ENCODE data around the gene CTNNA3. TPM values are rescaled to one million over a fixed set of nuclear protein-coding genes. Genes with fewer than 3 reads are reported as not detected.
A peak's percentile ranks its signal among the peaks of the same experiment; 100 is the strongest.

Gene CTNNA3
- total RNA-seq, 2 experiments from 2014 or later = not detected

DNA sequence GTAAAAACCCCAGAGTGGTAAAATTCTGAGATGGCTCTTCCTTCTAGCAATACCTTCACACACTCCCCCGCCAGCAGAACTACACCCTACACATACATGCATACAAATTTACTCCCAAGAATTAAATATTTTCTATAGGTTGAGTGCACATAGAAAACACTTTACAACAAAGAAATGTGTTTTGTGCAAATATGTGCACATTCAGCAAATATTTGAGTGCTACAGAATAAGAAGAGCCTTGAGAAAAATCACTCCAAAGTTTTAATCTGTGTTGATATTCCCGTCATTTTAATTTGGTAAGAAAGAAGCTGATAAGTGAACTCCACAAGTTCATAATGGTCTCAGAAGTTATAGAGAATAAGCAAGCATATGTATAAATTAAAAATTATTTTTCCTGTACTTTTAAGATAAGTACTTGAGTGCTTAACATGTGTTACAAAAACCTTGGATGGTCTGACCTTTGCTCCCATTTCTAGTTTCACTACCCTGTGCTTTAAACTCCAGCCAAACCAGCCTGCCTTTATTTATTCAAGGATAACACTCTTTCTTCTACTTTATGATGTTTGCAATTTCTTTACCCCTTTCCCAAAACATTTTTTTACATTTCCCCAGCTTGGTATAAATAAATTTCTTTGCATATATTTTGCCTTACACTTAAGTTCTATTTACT is 1503.7 kb downstream of the CTNNA3 start:
- intact Hi-C loops (cut with micrococcal nuclease) = no loop called here
- CTCF ChIA-PET = no interaction called here

DNA sequence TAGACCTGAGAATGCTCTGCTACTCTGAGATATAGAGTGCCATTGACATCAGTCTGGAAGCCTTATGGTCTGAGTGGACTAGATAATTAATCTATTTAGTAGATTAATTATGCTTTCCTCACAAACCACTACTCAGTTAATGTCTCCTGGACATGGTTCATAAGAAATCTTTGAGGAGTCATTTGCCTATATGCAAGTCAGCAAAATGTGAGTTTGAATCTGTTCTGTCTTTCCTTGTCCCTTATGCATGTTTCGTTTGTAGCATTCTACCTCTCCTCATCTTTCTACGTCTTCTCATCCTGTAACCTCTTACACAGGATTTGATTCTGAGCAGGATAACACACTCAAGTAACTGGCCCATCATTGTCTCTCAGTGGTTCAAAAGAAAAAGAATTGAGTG is 1505.6 kb downstream of the CTNNA3 start:
- H3K27ac Mint-ChIP-seq = no peak overlapping the region
- no peaks in the 10 kb centered on the region for H3K9me3 Mint-ChIP-seq
- CTCF ChIA-PET = interaction anchor here (0.7 kb wide), 1 partner anchor 10 kb away, joined by 4 read pairs; no protein-coding TSS in a partner anchor
- H3K4me1 Mint-ChIP-seq (ENCODE audit: low read depth) = no peaks in the 10 kb centered on the region
- H3K4me3 Mint-ChIP-seq = no peak overlapping the region
- DNase-seq = no peak
- H3K27me3 Mint-ChIP-seq (ENCODE audit: low read depth) = peaks cover 2% of the 10 kb centered on the region
- intact Hi-C loops (cut with micrococcal nuclease) = no loop called here
- H3K36me3 Mint-ChIP-seq (ENCODE audit: low read depth) = no peaks in the 10 kb centered on the region

More for the DNA sequence above, 1503.7 kb downstream of the CTNNA3 start:
- Mint-ChIP-seq H3K27me3 (ENCODE audit: low read depth) (peaks cover 2% of the 10 kb centered on the region), H3K9me3 (no peaks in the 10 kb centered on the region), H3K4me1 (ENCODE audit: low read depth) (no peaks in the 10 kb centered on the region), H3K27ac (no peak overlapping the region), H3K36me3 (ENCODE audit: low read depth) (no peaks in the 10 kb centered on the region), H3K4me3 (no peak overlapping the region)
- no peak for DNase-seq

DNA sequence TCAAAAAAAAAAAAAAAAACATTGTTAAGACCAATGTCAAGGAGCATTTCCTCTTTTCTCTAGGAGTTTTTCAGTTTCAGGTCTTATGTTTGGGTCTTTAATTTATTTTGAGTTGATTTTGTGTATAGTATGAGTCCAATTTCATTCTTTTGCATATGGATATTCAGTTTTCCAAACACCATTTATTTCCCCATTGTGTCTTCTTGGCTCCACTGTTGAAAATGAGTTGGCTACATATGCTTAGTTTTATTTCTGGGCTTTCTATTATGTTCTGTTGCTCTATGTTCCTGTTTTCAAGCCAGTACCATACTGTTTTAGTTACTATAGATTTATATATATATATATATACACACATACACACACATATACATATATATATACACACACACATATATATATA is 1506.7 kb downstream of the CTNNA3 start:
- Mint-ChIP-seq H3K4me3 (no peak overlapping the region), H3K27me3 (ENCODE audit: low read depth) (no peaks in the 10 kb centered on the region), H3K4me1 (ENCODE audit: low read depth) (no peaks in the 10 kb centered on the region), H3K27ac (no peak overlapping the region), H3K36me3 (ENCODE audit: low read depth) (no peaks in the 10 kb centered on the region), H3K9me3 (no peaks in the 10 kb centered on the region)
- CTCF ChIA-PET = no interaction called here
- intact Hi-C loops (cut with micrococcal nuclease) = loop anchor here (10.0 kb wide), 1 partner anchor 1454 kb away; no protein-coding TSS in a partner anchor
- DNase-seq = no peak

DNA sequence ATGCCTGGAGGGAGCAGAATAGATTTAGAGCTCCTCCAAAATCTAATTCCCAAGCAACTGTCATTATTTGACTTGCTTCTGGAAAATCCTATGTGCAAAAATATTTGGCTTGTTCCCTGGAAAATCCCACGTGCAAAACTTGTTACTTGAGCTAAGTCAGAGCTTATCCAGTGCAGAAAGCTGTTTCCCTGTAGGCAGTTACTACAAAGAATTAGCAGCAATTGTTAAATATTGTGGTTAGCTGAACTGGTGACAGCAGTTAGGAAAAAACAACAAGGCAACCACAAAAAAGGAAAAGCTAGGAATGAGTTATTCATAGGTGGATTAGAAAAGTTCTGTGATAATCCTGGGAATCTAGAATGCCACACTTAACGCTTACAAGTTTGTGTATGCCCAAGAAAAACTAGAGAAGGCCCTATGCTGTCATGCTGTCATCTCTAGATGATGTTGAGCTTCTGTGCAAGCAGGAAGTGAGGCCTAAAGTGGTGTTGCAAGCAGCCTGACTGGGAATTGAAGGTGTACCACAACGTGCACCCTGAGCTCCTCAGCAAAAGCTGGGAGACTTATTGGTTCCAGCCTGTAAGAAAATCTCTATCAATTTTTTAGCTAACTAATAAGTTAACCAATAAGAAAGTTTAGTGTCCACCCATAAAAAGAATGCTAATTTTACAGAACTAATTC is 1508.8 kb downstream of the CTNNA3 start:
- CTCF ChIA-PET = no interaction called here
- H3K27ac Mint-ChIP-seq = no peak overlapping the region
- no peaks in the 10 kb centered on the region for H3K4me1 Mint-ChIP-seq (ENCODE audit: low read depth)
- DNase-seq = no peak
- no peaks in the 10 kb centered on the region for H3K36me3 Mint-ChIP-seq (ENCODE audit: low read depth)
- no peak overlapping the region for H3K4me3 Mint-ChIP-seq
- no peaks in the 10 kb centered on the region for H3K27me3 Mint-ChIP-seq (ENCODE audit: low read depth)
- intact Hi-C loops (cut with micrococcal nuclease) = loop anchor here (10.0 kb wide), 1 partner anchor 1452 kb away; no protein-coding TSS in a partner anchor
- no peaks in the 10 kb centered on the region for H3K9me3 Mint-ChIP-seq

DNA sequence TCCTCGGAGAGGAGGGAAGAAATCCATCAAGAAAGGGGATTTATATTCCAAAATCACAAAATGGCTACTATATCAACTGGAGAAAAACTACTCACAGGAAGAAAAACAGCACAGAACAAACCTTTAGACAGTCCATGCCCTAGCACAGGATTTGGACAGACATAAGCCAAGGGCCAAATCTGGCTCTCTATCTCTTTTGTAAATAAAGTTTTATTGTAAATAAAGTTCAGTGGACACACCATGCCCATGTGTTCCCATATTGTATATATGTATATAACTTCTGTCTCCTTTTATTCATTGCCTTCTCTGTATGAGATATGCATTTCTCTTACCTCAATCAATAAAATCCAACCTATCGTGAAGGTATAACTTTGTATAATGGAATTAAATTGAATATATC is 1513.0 kb downstream of the CTNNA3 start:
- no peaks in the 10 kb centered on the region for H3K36me3 Mint-ChIP-seq (ENCODE audit: low read depth)
- DNase-seq = no peak
- CTCF ChIA-PET = no interaction called here
- no peaks in the 10 kb centered on the region for H3K9me3 Mint-ChIP-seq
- no peak overlapping the region for H3K4me3 Mint-ChIP-seq
- H3K27me3 Mint-ChIP-seq (ENCODE audit: low read depth) = no peaks in the 10 kb centered on the region
- H3K27ac Mint-ChIP-seq = no peak overlapping the region
- H3K4me1 Mint-ChIP-seq (ENCODE audit: low read depth) = no peaks in the 10 kb centered on the region
- intact Hi-C loops (cut with micrococcal nuclease) = loop anchor here (10.0 kb wide), 1 partner anchor 1448 kb away; no protein-coding TSS in a partner anchor

DNA sequence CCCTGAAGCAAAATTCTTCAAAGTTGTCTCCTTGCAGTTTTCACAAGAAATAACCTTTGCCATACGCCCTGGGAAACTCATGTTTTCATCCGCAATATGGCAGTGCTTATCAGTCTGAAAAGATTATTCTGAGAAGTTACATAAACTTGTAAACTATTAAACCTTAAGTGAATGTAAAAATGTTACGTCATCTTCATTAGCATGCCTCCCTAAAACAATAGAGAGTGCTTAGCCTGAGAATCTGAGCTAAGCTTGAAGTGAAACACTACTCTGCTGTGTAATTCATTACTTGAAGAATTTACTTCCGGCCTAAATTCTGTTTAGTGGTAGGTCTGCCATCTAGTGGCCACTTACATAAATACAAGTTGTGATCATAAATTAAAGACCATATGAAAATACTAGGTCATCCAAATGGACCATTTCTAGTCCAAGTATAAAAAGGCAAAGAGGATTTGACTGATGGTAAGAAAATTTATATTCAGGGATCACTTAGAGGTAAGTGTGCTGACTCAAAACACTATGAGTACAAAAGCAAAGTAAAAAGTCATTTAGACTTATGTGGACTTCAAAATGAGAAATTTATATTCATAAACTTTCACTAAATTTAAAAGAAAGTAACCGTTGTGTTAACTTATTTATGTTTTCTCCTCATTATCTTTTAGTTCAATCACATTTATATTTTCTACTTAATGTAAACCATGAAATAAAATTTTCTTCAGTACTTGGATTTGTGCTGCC is 1515.2 kb downstream of the CTNNA3 start:
- Mint-ChIP-seq H3K4me1 (ENCODE audit: low read depth) (no peaks in the 10 kb centered on the region), H3K27ac (no peak overlapping the region), H3K36me3 (ENCODE audit: low read depth) (no peaks in the 10 kb centered on the region), H3K27me3 (ENCODE audit: low read depth) (no peaks in the 10 kb centered on the region), H3K9me3 (no peaks in the 10 kb centered on the region), H3K4me3 (no peak overlapping the region)
- CTCF ChIA-PET = interaction anchor here (0.6 to 1.3 kb wide), 5 partner anchors 9 to 747 kb away, joined by 3 to 4 read pairs (median 3); no protein-coding TSS in a partner anchor
- intact Hi-C loops (cut with micrococcal nuclease) = loop anchor here (1.0 to 10.0 kb wide), 3 partner anchors 751 to 1446 kb away; no protein-coding TSS in a partner anchor
- peak; percentile 21 for DNase-seq

DNA sequence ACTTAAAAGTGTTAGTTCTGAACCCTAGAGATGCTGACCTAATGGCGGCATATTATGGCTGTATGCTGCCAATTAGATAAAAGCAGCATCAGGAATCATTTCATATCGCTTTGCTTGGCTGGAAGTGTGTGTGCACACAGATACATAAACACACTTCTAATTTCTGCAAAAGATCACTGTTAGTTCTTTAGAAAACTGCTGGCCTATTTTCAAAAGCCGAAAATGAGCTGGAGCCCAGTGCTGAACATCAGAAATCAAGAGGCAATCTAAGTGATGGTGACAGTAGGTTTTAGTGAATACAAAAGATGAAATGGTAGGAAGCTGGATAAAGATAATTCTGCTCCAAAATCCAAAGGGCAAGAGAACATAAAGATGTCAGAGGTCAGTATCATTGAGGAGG is 1516.0 kb downstream of the CTNNA3 start:
- H3K4me1 Mint-ChIP-seq (ENCODE audit: low read depth) = no peaks in the 10 kb centered on the region
- intact Hi-C loops (cut with micrococcal nuclease) = loop anchor here (1.0 to 10.0 kb wide), 3 partner anchors 751 to 1445 kb away; no protein-coding TSS in a partner anchor
- CTCF ChIA-PET = interaction anchor here (0.6 to 1.3 kb wide), 6 partner anchors 10 to 1395 kb away, joined by 3 to 5 read pairs (median 3); no protein-coding TSS in a partner anchor
- no peaks in the 10 kb centered on the region for H3K36me3 Mint-ChIP-seq (ENCODE audit: low read depth)
- DNase-seq = no peak
- no peaks in the 10 kb centered on the region for H3K9me3 Mint-ChIP-seq
- H3K27ac Mint-ChIP-seq = no peak overlapping the region
- no peaks in the 10 kb centered on the region for H3K27me3 Mint-ChIP-seq (ENCODE audit: low read depth)
- no peak overlapping the region for H3K4me3 Mint-ChIP-seq

DNA sequence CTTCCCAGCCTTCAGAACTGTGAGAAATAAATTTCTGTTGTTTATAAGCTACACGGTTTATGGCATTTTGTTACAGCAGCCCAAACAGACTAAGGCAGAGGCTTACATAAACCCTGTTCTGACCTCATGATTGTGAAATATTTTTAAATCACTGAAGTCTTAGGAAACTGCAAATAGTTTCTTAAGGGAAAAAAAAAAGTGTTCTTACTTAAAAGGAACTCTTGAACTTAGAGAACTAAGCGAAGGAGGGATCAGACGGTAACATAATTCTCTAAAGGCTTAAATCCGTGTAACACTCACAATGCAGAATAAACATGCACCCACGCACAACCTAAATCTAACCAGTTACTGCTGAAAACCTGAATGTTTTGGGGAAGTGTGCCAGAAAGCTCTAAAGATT is 1519.2 kb downstream of the CTNNA3 start:
- no peaks in the 10 kb centered on the region for H3K4me1 Mint-ChIP-seq (ENCODE audit: low read depth)
- intact Hi-C loops (cut with micrococcal nuclease) = no loop called here
- CTCF ChIA-PET = no interaction called here

DNA sequence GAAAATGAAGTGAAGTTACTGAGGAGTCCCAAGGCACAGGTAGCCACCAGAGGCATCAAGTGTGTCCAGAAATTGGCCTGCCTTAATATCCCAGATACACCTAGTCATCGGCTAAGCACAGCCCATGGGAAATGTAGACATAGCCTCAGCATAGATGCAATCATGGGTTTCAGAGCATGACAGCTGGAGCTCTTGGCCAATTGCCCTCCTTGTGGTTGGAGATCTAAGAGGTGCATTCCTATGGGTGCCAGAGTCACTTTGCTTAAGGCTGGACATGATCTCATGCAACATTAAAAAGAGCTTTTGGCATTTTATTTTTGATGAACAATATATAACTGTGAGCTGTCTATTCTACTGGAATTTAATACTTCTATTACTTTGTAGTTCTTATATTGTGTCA is 1528.2 kb downstream of the CTNNA3 start:
- H3K4me3 Mint-ChIP-seq = no peak overlapping the region
- H3K27ac Mint-ChIP-seq = no peak overlapping the region
- CTCF ChIA-PET = interaction anchor here (0.5 kb wide), 1 partner anchor 322 kb away, joined by 4 read pairs; no protein-coding TSS in a partner anchor
- DNase-seq = no peak
- H3K36me3 Mint-ChIP-seq (ENCODE audit: low read depth) = no peaks in the 10 kb centered on the region
- peaks cover 9% of the 10 kb centered on the region for H3K27me3 Mint-ChIP-seq (ENCODE audit: low read depth)
- H3K9me3 Mint-ChIP-seq = no peaks in the 10 kb centered on the region
- no peaks in the 10 kb centered on the region for H3K4me1 Mint-ChIP-seq (ENCODE audit: low read depth)
- intact Hi-C loops (cut with micrococcal nuclease) = no loop called here

More for the DNA sequence above, 1519.2 kb downstream of the CTNNA3 start:
- no peak overlapping the region for H3K4me3 Mint-ChIP-seq
- peaks cover 2% of the 10 kb centered on the region for H3K27me3 Mint-ChIP-seq (ENCODE audit: low read depth)
- H3K36me3 Mint-ChIP-seq (ENCODE audit: low read depth) = no peaks in the 10 kb centered on the region
- DNase-seq = no peak
- H3K9me3 Mint-ChIP-seq = no peaks in the 10 kb centered on the region
- no peak overlapping the region for H3K27ac Mint-ChIP-seq

DNA sequence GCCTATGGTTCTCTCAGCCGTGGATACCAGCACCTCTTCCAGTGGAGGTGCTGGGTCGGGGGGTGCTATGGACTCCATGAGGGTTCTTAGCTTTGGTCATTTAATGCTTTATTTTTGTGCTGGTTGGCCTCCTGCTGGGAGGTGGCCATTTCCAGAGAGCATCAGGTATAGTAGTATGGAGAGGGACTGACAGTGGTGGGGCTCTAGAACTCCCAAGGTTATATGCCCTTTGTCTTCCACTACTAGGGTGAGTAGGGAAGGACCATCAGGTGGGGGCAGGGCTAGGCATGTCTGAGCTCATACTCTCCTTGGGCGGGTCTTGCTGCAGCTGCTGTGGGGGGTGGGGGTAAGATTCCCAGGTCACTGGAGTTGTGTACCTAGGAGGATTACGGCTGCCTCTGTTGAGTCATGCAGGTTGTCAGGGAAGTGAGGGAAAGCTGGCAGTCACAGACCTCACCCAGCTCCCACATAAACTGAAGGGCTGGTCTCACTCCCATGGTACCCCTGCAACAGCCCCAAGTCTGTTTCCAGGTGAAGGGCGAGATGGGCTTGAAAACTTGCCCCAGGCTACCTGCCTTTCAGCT is 1533.3 kb downstream of the CTNNA3 start:
- CTCF ChIA-PET = no interaction called here
- H3K4me1 Mint-ChIP-seq (ENCODE audit: low read depth) = no peaks in the 10 kb centered on the region
- intact Hi-C loops (cut with micrococcal nuclease) = no loop called here

DNA sequence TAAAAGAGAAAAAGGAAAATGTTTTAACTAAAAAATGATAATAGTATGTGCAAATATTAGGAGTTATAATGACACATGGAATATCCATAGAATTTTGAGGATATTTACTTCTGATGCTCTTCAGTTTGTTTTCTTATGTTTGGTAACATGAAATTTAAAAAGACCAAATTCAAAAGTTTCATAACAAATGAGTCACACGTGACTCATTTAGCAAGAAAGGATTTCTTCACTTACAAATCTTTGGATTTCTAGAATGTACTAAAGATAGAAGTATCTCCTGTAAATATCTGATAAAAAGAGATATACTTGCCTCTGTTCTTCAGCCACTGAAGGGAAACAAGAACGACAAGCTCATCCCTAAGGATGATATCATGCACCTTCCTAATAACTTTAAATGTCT is 1544.6 kb downstream of the CTNNA3 start:
- no peaks in the 10 kb centered on the region for H3K9me3 Mint-ChIP-seq
- CTCF ChIA-PET = no interaction called here
- H3K4me3 Mint-ChIP-seq = no peak overlapping the region
- DNase-seq = no peak
- H3K4me1 Mint-ChIP-seq (ENCODE audit: low read depth) = no peaks in the 10 kb centered on the region
- intact Hi-C loops (cut with micrococcal nuclease) = no loop called here
- no peak overlapping the region for H3K27ac Mint-ChIP-seq
- H3K36me3 Mint-ChIP-seq (ENCODE audit: low read depth) = no peaks in the 10 kb centered on the region
- no peaks in the 10 kb centered on the region for H3K27me3 Mint-ChIP-seq (ENCODE audit: low read depth)

More for the DNA sequence above, 1533.3 kb downstream of the CTNNA3 start:
- H3K27ac Mint-ChIP-seq = no peak overlapping the region
- H3K9me3 Mint-ChIP-seq = no peaks in the 10 kb centered on the region
- H3K4me3 Mint-ChIP-seq = no peak overlapping the region
- no peak for DNase-seq
- H3K36me3 Mint-ChIP-seq (ENCODE audit: low read depth) = no peaks in the 10 kb centered on the region
- peaks cover 5% of the 10 kb centered on the region for H3K27me3 Mint-ChIP-seq (ENCODE audit: low read depth)

DNA sequence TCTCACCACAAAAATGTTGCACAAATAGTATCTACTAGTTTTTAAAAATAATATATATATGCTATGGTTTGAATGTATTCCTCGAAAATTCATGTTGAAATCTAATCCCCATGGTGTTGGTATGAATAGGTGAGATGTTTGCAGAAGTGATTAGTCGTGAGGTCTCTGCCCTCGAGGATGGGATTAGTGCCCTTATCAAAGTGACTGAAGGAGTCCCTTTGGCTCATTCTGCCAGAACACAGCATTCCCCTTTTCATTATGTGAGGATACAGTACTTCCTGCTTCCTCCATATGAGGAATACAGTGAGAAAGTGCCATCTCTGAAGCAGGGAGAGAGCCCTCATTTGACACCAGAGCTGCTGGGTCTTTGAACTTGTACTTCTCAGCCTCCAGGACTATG is 1547.7 kb downstream of the CTNNA3 start:
- no peak overlapping the region for H3K27ac Mint-ChIP-seq
- H3K4me1 Mint-ChIP-seq (ENCODE audit: low read depth) = no peaks in the 10 kb centered on the region
- DNase-seq = no peak
- H3K36me3 Mint-ChIP-seq (ENCODE audit: low read depth) = no peaks in the 10 kb centered on the region
- intact Hi-C loops (cut with micrococcal nuclease) = no loop called here
- no peaks in the 10 kb centered on the region for H3K27me3 Mint-ChIP-seq (ENCODE audit: low read depth)
- CTCF ChIA-PET = no interaction called here
- no peaks in the 10 kb centered on the region for H3K9me3 Mint-ChIP-seq
- no peak overlapping the region for H3K4me3 Mint-ChIP-seq

All from activated naive CD4-positive, alpha-beta T cell treated with anti-CD3 and anti-CD28 coated beads for 36 hours (primary cell).